Measurements from ENCODE around the gene MPRIP.

The MPRIP gene

GRCh38 chr17:17035490-17035889 lies 6.8 kb upstream of the MPRIP start:
- no peak overlapping the region for H3K27ac ChIP-seq
- ChIA-PET POLR2A (ENCODE audit: low non-redundant PET) (no interaction called here), CTCF (no interaction called here)
- DNase-seq (ENCODE audit: low spot score), result no peak
- TF ChIP-seq CTCF (conservative IDR thresholded peaks at IDR 0.05; ENCODE audit: low read depth), result no peak

GRCh38 chr17:17035920-17036523 lies 6.2 kb upstream of the MPRIP start:
- no peak for TF ChIP-seq CTCF (conservative IDR thresholded peaks at IDR 0.05; ENCODE audit: low read depth)
- H3K27ac ChIP-seq, result peak overlapping the region; percentile 53
- CTCF ChIA-PET, result no interaction called here
- no peak for DNase-seq (ENCODE audit: low spot score)
- POLR2A ChIA-PET (ENCODE audit: low non-redundant PET), result no interaction called here

GRCh38 chr17:17036524-17036998 lies 5.7 kb upstream of the MPRIP start:
- DNase-seq (ENCODE audit: low spot score), result no peak
- no peak for TF ChIP-seq CTCF (conservative IDR thresholded peaks at IDR 0.05; ENCODE audit: low read depth)
- CTCF ChIA-PET, result interaction anchor here (0.5 kb wide), 1 partner anchor 31 kb away, joined by 5 read pairs; no protein-coding TSS in a partner anchor
- POLR2A ChIA-PET (ENCODE audit: low non-redundant PET), result no interaction called here
- H3K27ac ChIP-seq, result peak overlapping the region; percentile 53

GRCh38 chr17:17039911-17040310 lies 2.3 kb upstream of the MPRIP start:
- H3K27ac ChIP-seq, result peak overlapping the region; percentile 32
- POLR2A ChIA-PET (ENCODE audit: low non-redundant PET), result no interaction called here
- TF ChIP-seq CTCF (conservative IDR thresholded peaks at IDR 0.05; ENCODE audit: low read depth), result no peak
- no peak for DNase-seq (ENCODE audit: low spot score)
- CTCF ChIA-PET, result no interaction called here

- POLR2A ChIA-PET (ENCODE audit: low non-redundant PET), result no interaction called here
- peak overlapping the region; percentile 90 for H3K27ac ChIP-seq
- TF ChIP-seq CTCF (conservative IDR thresholded peaks at IDR 0.05; ENCODE audit: low read depth), result no peak
- DNase-seq (ENCODE audit: low spot score), result peak; percentile 49
- CTCF ChIA-PET, result interaction anchor here (0.6 to 0.7 kb wide), 2 partner anchors 8 to 40 kb away, joined by 3 read pairs; no protein-coding TSS in a partner anchor
Measured at GRCh38 chr17:17041018-17041521, 1.2 kb upstream of the MPRIP start.

- H3K27ac ChIP-seq, result peak overlapping the region; percentile 90
- ChIA-PET CTCF (interaction anchor here (0.6 to 1.2 kb wide), 4 partner anchors 9 to 168 kb away, joined by 3 read pairs; no protein-coding TSS in a partner anchor), POLR2A (ENCODE audit: low non-redundant PET) (no interaction called here)
- TF ChIP-seq CTCF (conservative IDR thresholded peaks at IDR 0.05; ENCODE audit: low read depth), result no peak
- peak; percentile 98 for DNase-seq (ENCODE audit: low spot score)
Measured at GRCh38 chr17:17041571-17042383, 480 bp upstream of the MPRIP start.
